NCI-H82 (cell line): ENCODE measurements around the gene DACH1.
"Not testable (repeated sequence)": the region's sequence is repeated elsewhere in the genome, so short reads cannot be mapped to it uniquely, and the experiment has no call there.

Experiments used
- DNase-seq: peaks from one replicate; lab custom pipeline; 2025; lab: John Stamatoyannopoulos, UW

DACH1 gene

GRCh38 chr13:71828564-71828963 lies 38.4 kb downstream of the DACH1 start:
- DNase-seq = no peak

DNA sequence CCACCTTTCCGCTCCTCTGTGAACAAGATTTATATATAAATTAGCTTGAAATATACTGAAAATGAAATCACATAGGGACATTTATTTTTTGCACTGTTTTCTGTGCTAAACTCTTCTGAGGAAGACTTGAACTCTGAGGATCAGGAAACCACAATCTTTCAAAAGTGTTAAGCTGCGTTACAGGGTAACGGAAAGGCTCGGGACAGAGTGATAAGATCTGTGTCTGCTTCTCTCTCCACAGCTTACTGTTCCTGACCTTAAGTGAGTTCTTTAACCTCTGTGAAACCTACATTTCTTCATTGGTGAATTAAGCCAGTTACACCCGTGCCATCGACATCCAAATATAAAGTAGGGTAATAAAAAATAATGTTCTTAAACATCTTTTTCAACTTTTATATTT lies 38.9 kb downstream of the DACH1 start:
- DNase-seq = no peak

GRCh38 chr13:71827241-71827640 lies 39.8 kb downstream of the DACH1 start:
- no peak for DNase-seq

GRCh38 chr13:71820699-71821098 lies 46.3 kb downstream of the DACH1 start:
- DNase-seq = no peak

- DNase-seq = no peak
These were observed 49.7 kb downstream of the DACH1 start for GRCh38 chr13:71817335-71817734.

GRCh38 chr13:71814806-71815360 lies 52.1 kb downstream of the DACH1 start:
- DNase-seq = peak; percentile 72

DNA sequence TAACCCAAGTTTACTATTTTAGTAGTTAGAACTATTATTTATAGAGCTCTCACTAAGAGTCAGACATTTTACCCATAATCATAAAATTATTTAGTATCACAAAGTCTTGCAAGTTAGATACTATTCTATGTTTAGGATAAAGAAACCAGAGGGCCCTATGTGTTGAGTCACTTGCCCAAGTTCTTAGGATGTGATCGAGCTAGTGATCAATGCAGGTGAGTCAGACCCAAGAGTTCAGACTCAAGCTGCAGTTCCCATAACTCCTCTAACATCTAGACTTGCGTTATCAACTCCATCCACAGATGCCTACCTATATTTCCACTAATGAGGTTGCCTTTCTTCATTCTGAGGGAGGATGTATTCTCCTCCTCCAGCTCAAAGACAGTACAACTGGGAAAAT lies 53.8 kb downstream of the DACH1 start:
- no peak for DNase-seq

GRCh38 chr13:71811344-71811743 lies 55.7 kb downstream of the DACH1 start:
- DNase-seq = no peak

DNA sequence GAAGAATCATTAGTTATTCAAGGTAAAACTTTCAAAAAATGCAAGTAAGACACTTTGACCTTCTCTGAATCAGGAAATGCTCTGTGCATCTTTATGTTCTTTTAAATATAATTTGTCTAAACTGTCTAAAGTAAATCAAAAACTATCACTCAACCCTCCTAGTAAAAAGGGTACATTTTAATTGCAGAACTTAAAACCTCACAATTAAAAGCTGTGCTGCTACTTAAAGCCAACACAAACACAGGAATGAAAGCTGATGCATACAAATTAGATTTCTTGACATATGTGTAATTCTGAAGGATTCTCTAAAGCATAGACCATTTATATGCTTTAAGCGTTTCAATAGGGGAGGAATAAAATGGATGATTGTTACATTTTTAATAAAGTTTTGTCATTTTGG lies 58.3 kb downstream of the DACH1 start:
- no peak for DNase-seq

DNA sequence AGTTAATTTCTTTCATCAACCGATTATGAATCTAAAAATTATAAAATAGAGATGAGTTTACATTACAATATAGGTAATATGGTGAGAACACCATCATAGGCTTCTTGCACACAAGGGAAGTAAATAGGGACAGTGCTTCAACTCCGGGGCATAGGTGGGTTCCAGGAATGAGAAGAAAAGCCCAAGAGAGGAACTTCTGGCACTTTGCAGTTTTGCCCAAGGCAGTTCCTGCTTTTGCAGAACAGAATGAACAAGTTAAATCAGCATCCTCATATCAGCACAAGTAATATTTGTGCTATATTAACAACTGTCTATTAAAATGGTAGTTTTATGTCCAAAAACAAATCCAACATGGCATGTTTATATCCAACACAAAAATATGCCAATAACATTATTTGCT lies 60.1 kb downstream of the DACH1 start:
- DNase-seq = no peak

DNA sequence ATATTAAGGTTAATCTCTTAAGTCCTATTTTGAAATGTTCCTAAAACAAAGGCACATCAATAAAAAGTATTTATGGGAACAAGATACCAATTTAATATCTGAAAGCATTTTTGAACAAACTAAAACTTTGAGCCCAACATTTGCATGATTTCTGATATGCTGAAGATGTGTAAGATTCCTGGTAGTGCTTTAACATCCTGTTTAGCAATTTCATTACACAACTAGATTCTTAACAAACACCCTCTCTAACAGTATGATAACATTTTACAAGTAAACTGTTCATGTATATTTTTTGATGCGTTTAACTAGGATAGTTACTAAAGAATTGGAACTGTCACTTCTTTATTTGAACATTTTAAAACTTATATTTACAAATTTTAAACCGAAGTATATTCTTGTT lies 63.9 kb downstream of the DACH1 start:
- DNase-seq = no peak

DNA sequence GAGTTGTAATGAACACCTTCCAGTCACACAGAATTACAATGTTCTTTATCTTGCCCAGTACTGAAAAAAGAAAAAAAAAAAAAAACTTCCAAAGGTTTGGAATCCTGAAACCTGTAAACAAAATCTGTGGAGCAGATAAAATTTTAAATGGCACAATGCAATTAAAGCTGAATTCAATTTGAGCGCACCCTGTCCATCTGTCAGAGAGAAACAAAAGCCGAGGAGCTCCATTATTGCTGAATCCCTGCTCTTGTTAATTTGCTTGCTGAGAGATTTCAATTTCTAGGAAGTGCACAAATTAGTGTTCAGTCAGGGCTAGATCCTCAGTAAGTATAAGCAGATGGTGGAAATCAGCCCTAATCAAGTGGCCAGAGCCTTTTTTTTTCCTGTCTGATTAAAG lies 65.2 kb downstream of the DACH1 start:
- DNase-seq = peak; percentile 98

DNA sequence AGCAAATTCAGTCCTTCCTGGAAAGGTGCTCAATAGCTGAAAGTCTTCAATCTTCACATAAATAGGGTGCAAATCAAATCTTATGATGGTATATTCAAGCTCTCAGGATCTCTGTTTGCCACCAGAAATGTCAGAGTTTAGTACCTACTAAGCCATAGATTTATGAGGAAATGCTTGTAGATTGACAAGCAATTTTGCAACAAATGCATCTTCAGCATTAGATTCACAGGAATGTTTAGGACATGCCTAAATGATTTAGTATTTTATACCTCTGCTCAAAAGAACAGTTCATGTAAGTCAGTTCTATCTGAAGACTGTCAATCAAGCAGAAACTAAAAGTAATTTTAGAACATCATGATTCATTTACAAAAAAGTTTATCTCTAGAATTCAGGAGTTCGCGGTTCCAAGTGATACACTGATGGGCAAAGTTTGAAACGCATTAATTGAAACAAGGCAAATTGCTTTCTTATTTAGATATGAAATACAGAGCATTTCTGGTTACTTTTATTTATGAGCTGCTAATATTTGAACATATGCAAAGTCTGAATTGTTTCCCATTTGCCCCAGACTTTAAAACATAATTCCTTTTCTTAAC lies 65.7 kb downstream of the DACH1 start:
- peak; percentile 64 for DNase-seq

- peak; percentile 84 for DNase-seq
These were observed 67.7 kb downstream of the DACH1 start for GRCh38 chr13:71799324-71799723.

- DNase-seq = peak; percentile 60
These were observed 68.3 kb downstream of the DACH1 start for GRCh38 chr13:71798707-71799106.

- DNase-seq = peak; percentile 82
These were observed 69.5 kb downstream of the DACH1 start for GRCh38 chr13:71797517-71797916.

GRCh38 chr13:71789693-71790329 lies 77.2 kb downstream of the DACH1 start:
- no peak for DNase-seq

DNA sequence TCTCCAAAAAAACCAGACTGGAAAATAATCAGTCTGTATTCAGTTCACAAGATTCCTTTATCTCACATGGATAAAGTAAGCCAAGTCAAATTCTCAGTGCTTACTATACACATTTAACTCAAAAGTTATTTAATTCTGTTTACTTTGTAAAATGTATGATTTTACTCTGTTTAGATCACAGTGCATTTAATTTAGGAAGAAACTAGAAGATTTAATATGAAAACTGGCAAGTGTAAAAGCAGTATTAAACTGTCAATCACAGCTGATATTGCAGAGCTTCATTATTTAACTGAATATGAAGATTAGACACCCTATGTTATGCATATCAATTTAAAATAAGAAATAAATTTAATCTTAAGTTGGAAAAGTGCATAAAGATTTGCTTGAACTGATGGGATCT lies 78.0 kb downstream of the DACH1 start:
- no peak for DNase-seq

GRCh38 chr13:71787414-71787813 lies 79.6 kb downstream of the DACH1 start:
- DNase-seq = peak; percentile 27

DNA sequence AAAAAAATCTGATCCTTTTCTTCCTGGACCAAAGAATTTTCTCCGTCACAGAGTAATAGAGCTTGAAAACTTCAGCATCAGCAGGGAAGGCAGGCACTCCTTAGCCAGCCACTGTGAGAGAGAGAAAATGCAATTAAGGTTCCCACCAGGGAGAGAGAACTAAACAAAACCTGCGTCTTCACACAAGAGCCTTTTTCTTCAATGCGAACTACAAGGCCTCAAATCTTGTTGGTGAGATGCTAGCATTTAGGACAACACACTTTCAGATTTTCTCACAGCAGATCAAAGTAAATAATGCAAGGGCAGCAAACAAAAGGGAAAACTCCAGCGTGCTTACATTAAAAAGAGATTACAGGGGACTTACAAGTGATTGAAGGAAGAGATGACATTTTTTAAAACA lies 80.1 kb downstream of the DACH1 start:
- peak; percentile 79 for DNase-seq

- peak; percentile 87 for DNase-seq
These were observed 81.6 kb downstream of the DACH1 start for GRCh38 chr13:71785361-71785760.

DNA sequence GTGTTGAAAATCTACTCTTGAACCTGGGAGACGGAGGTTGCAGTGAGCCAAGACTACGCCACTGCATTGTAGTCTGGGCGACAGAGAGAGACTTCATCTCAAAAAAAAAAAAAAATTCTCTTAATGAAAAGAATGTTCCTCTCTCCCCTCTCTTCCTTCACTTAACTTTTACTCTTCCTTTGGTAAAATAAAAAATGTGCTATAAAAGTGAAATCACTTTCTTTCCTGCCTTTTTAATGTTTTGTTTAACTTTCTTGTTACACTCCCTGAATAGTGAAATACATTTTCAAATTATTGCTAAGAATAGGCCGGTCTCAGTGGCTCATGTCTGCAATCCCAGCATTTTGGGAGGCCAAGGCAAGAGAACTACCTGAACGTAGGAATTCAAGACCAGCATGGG lies 86.5 kb downstream of the DACH1 start:
- DNase-seq = no peak

DNA sequence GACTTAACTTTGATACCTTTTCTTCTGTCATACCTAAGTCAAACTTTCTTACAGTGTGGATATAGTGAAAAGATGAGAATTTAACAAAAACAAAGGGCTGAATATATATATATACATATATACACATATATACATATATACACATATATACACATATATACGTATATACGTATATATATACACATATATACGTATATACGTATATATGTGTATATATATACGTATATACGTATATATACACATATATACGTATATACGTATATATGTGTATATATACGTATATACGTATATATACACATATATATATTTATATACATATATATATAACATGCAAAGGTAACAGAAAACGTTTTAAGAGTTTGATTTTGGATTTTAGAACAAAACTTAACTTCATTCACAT lies 88.0 kb downstream of the DACH1 start:
- not testable (repeated sequence) for DNase-seq

DNA sequence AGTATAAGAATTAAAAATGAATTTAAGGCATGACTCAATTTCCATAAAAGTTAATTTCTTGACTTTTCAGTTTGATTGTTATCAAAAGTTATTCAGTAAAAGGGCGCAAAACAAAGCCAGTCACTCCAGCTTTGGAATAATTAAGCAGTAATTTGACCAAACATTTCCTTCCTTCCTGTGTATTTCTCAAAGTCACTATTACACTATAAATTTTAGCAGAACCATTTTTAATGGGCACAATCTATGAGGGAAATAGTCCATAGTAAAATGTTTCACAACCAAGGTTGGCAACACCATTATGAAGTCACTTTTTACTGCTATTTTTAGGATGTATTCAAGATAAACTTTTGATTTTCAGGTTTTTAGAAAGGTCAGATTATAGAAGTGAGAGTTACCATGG lies 91.0 kb downstream of the DACH1 start:
- DNase-seq = no peak
